ENCODE measurements around the gene LUC7L2. TPM values are rescaled to one million over a fixed set of nuclear protein-coding genes. Genes with fewer than 3 reads are reported as not detected.
A peak's percentile ranks its signal among the peaks of the same experiment; 100 is the strongest.

Gene LUC7L2
- total RNA-seq, 3 donors from 2014 or later, result 77.3 to 108 (median 89.8) TPM

- DNase-seq (ENCODE audit: low spot score in 2 of 2), result no peak
- no peak for TF ChIP-seq CTCF (IDR thresholded peaks at IDR 0.05)
- no peak for TF ChIP-seq POLR2A (IDR thresholded peaks at IDR 0.05)
- TF ChIP-seq POLR2AphosphoS5 (IDR thresholded peaks at IDR 0.05), result no peak
- intact Hi-C loops (cut with DNase I; ENCODE audit: low total_unique reads), result no loop called here
- H3K9me3 ChIP-seq, result no peaks in the 10 kb centered on the region
- H3K36me3 ChIP-seq, result no peaks in the 10 kb centered on the region
- no peaks in the 10 kb centered on the region for H3K27me3 ChIP-seq
- H3K4me1 ChIP-seq, result peaks cover 0 to 4% of the 10 kb centered on the region in 2 donors
- H3K27ac ChIP-seq, result peak overlapping the region; percentile 98 to 100
- peak overlapping the region; percentile 74 to 95 (median 84) for H3K4me3 ChIP-seq
These were observed 941 bp upstream of the LUC7L2 start for GRCh38 chr7:139358541-139359365.

GRCh38 chr7:139360210-139360947 is 685 bp downstream of the LUC7L2 start:
- H3K27me3 ChIP-seq, result no peaks in the 10 kb centered on the region
- DNase-seq (ENCODE audit: low spot score in 2 of 2), result peak; percentile 98 to 99
- H3K27ac ChIP-seq, result peak overlapping the region; percentile 98 to 100
- intact Hi-C loops (cut with DNase I; ENCODE audit: low total_unique reads), result no loop called here
- no peaks in the 10 kb centered on the region for H3K9me3 ChIP-seq
- H3K4me3 ChIP-seq, result peak overlapping the region; percentile 74 to 95 (median 84)
- no peaks in the 10 kb centered on the region for H3K36me3 ChIP-seq
- peaks cover 0 to 4% of the 10 kb centered on the region in 2 donors for H3K4me1 ChIP-seq
- peak; percentile 40 to 82 (median 79) for TF ChIP-seq POLR2AphosphoS5 (IDR thresholded peaks at IDR 0.05)
- no peak for TF ChIP-seq CTCF (IDR thresholded peaks at IDR 0.05)
- peak; percentile 48 for TF ChIP-seq POLR2A (IDR thresholded peaks at IDR 0.05)

DNA sequence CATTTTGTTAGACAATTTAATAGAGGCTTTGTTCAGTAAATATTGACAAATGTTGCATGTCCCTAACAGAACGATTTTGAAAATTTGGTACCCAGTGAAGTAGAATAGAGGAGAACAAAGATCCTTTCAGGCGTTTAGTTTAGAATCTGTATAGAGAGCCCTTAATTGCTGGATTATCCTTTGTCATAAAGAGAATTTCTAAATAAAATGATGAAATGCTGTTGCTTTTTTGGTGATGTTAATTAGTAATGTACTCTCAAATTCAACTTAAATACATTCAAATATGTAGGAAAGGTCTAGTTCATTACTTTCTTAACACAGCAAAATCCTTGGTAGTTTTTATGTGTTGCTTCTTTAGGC is 1.2 kb downstream of the LUC7L2 start:
- Histone ChIP-seq H3K4me3 (peak overlapping the region; percentile 74 to 95 (median 84)), H3K4me1 (peaks cover 0 to 4% of the 10 kb centered on the region in 2 donors), H3K9me3 (no peaks in the 10 kb centered on the region), H3K27me3 (no peaks in the 10 kb centered on the region), H3K27ac (peak overlapping the region; percentile 98 to 100), H3K36me3 (no peaks in the 10 kb centered on the region)
- TF ChIP-seq POLR2A (IDR thresholded peaks at IDR 0.05), result no peak
- no peak for TF ChIP-seq CTCF (IDR thresholded peaks at IDR 0.05)
- no peak for TF ChIP-seq POLR2AphosphoS5 (IDR thresholded peaks at IDR 0.05)
- intact Hi-C loops (cut with DNase I; ENCODE audit: low total_unique reads), result no loop called here
- no peak for DNase-seq (ENCODE audit: low spot score in 2 of 2)

DNA sequence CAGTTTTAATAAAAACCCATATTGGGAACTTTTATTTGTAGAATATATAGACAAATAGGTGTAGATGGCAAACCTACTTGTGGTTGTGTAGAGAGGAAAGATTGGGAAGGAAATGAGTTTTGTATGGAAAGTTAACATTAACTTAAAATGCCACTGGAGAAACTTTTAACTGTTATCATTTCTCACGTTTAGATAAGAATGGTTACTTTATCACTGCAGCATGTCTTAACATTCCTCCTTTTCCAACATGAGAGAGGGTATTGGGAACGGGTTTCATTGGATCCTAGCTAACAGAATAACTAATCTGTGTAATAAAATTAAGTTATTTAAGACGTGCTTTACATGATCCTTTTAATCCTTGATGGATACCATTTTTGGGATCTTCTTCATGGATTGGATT is 1.8 kb downstream of the LUC7L2 start:
- no peaks in the 10 kb centered on the region for H3K36me3 ChIP-seq
- no peaks in the 10 kb centered on the region for H3K9me3 ChIP-seq
- H3K27me3 ChIP-seq, result no peaks in the 10 kb centered on the region
- peak overlapping the region; percentile 74 to 95 (median 84) for H3K4me3 ChIP-seq
- no peak for DNase-seq (ENCODE audit: low spot score in 2 of 2)
- peak overlapping the region in 1 of 2 donors; percentile 100 for H3K27ac ChIP-seq
- intact Hi-C loops (cut with DNase I; ENCODE audit: low total_unique reads), result no loop called here
- TF ChIP-seq POLR2A (IDR thresholded peaks at IDR 0.05) (no peak), POLR2AphosphoS5 (IDR thresholded peaks at IDR 0.05) (no peak), CTCF (IDR thresholded peaks at IDR 0.05) (no peak)
- peaks cover 0 to 9% of the 10 kb centered on the region in 2 donors for H3K4me1 ChIP-seq

DNA sequence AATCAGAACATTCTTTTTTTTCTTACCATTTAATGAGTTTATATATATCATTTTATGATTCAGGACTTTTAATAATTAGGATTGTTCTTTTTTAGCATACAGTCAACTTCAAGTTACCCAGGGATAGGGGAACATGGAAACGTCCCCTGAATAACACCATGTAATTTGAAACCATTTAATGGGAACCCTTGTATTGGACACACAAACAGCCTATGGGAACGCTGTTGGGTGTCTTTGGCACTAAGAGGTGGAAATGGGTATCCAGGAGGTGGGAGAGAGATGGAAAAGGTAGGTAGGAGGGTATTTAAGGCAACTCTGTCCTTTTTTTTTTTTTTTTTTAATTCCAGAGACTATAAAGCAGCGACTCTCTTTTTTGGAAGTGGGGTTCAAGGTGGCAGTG is 2.6 kb downstream of the LUC7L2 start:
- no peak for TF ChIP-seq POLR2AphosphoS5 (IDR thresholded peaks at IDR 0.05)
- TF ChIP-seq POLR2A (IDR thresholded peaks at IDR 0.05), result no peak
- TF ChIP-seq CTCF (IDR thresholded peaks at IDR 0.05), result no peak
- Histone ChIP-seq H3K27ac (peak overlapping the region; percentile 12 to 13), H3K9me3 (no peaks in the 10 kb centered on the region), H3K36me3 (no peaks in the 10 kb centered on the region), H3K4me3 (no peak overlapping the region), H3K27me3 (no peaks in the 10 kb centered on the region), H3K4me1 (peaks cover 0 to 9% of the 10 kb centered on the region in 2 donors)
- intact Hi-C loops (cut with DNase I; ENCODE audit: low total_unique reads), result no loop called here
- DNase-seq (ENCODE audit: low spot score in 2 of 2), result no peak

All from breast epithelium (tissue), 4 donors.